Stimulated activated CD4-positive, alpha-beta T cell treated with anti-CD3 and anti-CD28 coated beads, Interleukin-15, amount 100 ng/mL, for 1 hour (primary cell): ENCODE results near the gene PDGFA.

Source experiments
- DNase-seq, 2 donors: peaks; one replicate each; pipeline ENCODE4 v3.0.0-alpha.2; 2020; ENCODE audit warnings: low read depth in 1 of 2, low spot score in 1 of 2

PDGFA gene

DNA sequence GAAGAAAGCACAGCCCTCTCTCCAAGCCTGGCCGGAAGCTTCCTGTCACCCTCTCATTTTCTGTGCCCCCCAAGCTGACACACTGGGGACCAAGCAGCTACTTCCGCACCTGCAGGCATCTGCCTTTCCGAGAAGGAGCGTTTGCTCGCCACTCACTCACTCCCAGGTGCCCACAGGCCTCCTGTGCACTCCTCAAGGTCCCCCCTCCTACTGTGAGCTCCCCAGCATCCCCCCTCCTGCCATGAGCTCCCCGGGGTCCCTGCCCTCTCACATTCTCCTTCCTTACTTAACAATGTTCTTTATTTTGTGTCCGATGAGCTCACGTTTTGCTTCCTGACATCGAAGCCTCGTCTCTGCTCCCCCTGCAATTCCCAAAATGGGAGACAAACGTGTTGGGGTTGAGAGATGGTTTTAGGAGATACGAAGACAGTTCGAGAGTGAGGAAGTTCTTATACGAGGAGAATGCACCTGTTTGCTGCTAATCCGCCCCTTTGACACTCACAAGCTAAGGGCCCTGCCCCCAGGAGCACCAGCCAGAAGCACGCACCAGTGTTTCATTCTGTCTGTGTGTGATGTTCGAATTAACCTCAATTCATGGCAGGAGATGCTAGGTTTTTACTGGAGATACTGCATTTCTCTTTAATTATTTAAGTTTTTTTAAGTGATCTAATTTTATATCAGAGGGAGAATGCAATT lies 70.2 kb downstream of the PDGFA start:
- no peak for DNase-seq

DNA sequence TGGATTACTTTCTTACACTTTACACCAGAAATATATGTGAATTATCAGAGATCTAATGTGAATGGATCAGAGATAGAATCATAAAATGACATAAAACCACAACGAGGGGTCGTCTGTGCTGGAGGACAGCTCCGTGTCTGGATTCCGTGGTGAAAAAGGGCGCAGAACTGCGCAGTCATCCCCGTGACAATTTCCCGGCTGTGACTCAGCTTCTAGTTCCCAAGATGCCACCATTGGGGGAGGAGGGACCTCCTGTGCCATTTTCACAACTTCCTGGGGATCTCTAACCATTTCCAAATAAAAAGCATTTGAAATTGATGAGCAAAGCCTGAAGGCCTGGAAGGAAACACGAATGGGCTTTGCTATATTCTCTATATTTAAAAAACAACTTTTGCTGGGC lies 72.1 kb downstream of the PDGFA start:
- DNase-seq, result no peak
